GM19455 (cell line): Measurements from ENCODE around the gene TPT1.
"Not testable (repeated sequence)": the region's sequence is repeated elsewhere in the genome, so short reads cannot be mapped to it uniquely, and the experiment has no call there.

Experiments
- ATAC-seq: cut with Tn5 transposase; IDR thresholded peaks from one replicate; pipeline ENCODE4 v1.9.1; 2021; ENCODE audit not compliant: unreplicated experiment

TPT1 gene

GRCh38 chr13:45341034-45341798 is at the start of gene TPT1:
TPT1 (minus strand) TSS chr13:45341183; CDS start chr13:45341069, 114 bp downstream.
- peak; percentile 85 for ATAC-seq

- not testable (repeated sequence) for ATAC-seq
These were observed 49.4 kb upstream of the TPT1 start for GRCh38 chr13:45390348-45390747.

GRCh38 chr13:45388664-45389063 is 47.7 kb upstream of the TPT1 start:
- ATAC-seq = no peak

- ATAC-seq = not testable (repeated sequence)
These were observed 46.1 kb upstream of the TPT1 start for GRCh38 chr13:45386892-45387575.

GRCh38 chr13:45385907-45386553 is 45.0 kb upstream of the TPT1 start:
- ATAC-seq = no peak

- ATAC-seq = no peak
These were observed 44.3 kb upstream of the TPT1 start for GRCh38 chr13:45385320-45385719.

GRCh38 chr13:45384474-45385174 is 43.6 kb upstream of the TPT1 start:
- no peak for ATAC-seq

GRCh38 chr13:45382739-45383138 is 41.8 kb upstream of the TPT1 start:
- ATAC-seq = not testable (repeated sequence)

GRCh38 chr13:45381196-45381595 is 40.2 kb upstream of the TPT1 start:
- no peak for ATAC-seq

- not testable (repeated sequence) for ATAC-seq
These were observed 39.7 kb upstream of the TPT1 start for GRCh38 chr13:45380708-45381107.

GRCh38 chr13:45379516-45379915 is 38.5 kb upstream of the TPT1 start:
- ATAC-seq = not testable (repeated sequence)

- not testable (repeated sequence) for ATAC-seq
These were observed 37.8 kb upstream of the TPT1 start for GRCh38 chr13:45378786-45379185.

GRCh38 chr13:45377314-45377713 is 36.3 kb upstream of the TPT1 start:
- not testable (repeated sequence) for ATAC-seq

GRCh38 chr13:45376651-45377050 is 35.7 kb upstream of the TPT1 start:
- ATAC-seq = not testable (repeated sequence)

- no peak for ATAC-seq
These were observed 33.9 kb upstream of the TPT1 start for GRCh38 chr13:45374917-45375316.

GRCh38 chr13:45373162-45373547 is 32.2 kb upstream of the TPT1 start:
- no peak for ATAC-seq

- no peak for ATAC-seq
These were observed 31.5 kb upstream of the TPT1 start for GRCh38 chr13:45372189-45373161.

- ATAC-seq = no peak
These were observed 30.0 kb upstream of the TPT1 start for GRCh38 chr13:45370922-45371406.

- no peak for ATAC-seq
These were observed 28.1 kb upstream of the TPT1 start for GRCh38 chr13:45369116-45369515.

GRCh38 chr13:45368571-45368970 is 27.6 kb upstream of the TPT1 start:
- no peak for ATAC-seq
